Measurements from ENCODE around the gene STXBP4. TPM values are rescaled to one million over a fixed set of nuclear protein-coding genes. Genes with fewer than 3 reads are reported as not detected.
A peak's percentile ranks its signal among the peaks of the same experiment; 100 is the strongest.

Gene STXBP4
- total RNA-seq, 1 donor from 2014 or later = 9.4 TPM

DNA sequence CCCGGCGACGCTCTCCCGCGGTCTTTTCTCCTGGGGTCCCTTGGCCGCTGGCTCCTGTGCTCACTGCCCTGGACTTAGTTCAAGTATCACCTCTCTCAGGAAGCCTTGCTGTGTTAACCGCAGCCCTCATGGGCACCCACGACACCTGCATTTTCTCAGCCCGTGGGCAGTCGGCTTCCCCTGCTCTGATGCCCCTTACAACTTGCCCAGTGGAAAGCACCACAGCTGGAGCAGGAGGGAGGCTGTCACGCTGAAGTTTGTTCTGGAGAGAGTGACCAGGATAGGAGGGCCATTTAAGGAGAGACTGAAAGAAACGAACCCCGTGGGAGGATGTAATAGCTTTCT lies 395 bp downstream of the STXBP4 start:
- Histone ChIP-seq H3K4me3 (ENCODE audit: low read length in 3 of 3) (peak overlapping the region; percentile 93 to 98 (median 96)), H3K9me3 (ENCODE audit: control insufficient read depth in 3 of 3, low read length in 3 of 3) (no peaks in the 10 kb centered on the region), H3K27ac (ENCODE audit: low read depth, low read length) (peak overlapping the region; percentile 86), H3K4me1 (ENCODE audit: control insufficient read depth in 3 of 3, insufficient read depth in 3 of 3, low read length in 3 of 3) (peaks cover 11 to 23% (median 11%) of the 10 kb centered on the region in 3 donors), H3K27me3 (ENCODE audit: control insufficient read depth in 3 of 3, insufficient read depth in 3 of 3, low read length in 3 of 3) (no peaks in the 10 kb centered on the region), H3K36me3 (ENCODE audit: control insufficient read depth in 3 of 3, insufficient read depth in 3 of 3, low read length in 3 of 3) (peaks cover 0 to 5% (median 4%) of the 10 kb centered on the region in 3 donors), H3K9ac (ENCODE audit: low read depth in 1 of 3, low read length in 3 of 3) (peak overlapping the region; percentile 93 to 94 (median 93))

DNA sequence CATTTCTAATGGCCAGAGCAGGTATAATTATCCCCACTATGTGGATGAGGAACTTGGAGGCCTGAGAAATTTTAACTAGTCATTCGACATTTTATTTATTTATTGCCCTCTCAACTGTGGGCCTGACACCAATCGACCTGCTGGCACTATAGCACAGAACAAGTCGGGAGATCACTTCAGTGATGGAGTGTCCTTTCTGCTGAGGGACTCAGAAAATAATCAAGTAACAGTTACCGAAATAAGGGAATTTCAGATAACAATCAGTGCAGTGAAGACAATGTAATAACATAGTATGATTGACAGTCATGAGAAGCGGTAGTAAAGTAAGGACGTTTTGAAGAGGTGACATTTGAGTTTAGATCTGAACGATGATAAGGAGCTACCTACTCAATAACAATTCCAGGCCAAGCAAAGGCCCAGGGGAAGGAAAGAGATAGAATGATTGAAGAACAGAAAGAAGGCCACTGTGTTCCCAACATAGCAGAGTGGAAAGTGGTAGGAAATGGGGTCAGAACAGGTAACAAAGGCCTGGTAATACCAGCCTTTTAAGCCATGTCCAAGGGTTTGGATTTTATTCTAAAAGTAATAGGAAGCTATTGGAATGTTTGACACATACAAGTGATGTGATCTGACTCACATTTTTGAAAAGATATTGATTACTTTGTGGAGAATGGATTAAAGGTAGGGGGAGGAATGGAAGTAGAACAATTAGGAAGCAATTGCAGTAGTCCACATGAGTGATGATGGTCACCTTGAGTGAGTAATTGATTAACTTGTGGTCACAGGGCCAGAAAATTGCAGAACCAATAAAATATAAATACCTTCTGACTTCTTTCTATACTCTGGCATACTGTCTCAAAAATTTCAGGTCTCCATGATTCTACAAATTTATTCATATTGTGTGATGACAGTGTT lies 1.4 kb downstream of the STXBP4 start:
- Histone ChIP-seq H3K36me3 (ENCODE audit: control insufficient read depth in 3 of 3, insufficient read depth in 3 of 3, low read length in 3 of 3) (peaks cover 0 to under 1% (median 0%) of the 10 kb centered on the region in 3 donors), H3K27me3 (ENCODE audit: control insufficient read depth in 3 of 3, insufficient read depth in 3 of 3, low read length in 3 of 3) (no peaks in the 10 kb centered on the region), H3K9ac (ENCODE audit: low read depth in 1 of 3, low read length in 3 of 3) (peak overlapping the region; percentile 93 to 94 (median 93)), H3K4me3 (ENCODE audit: low read length in 3 of 3) (peak overlapping the region; percentile 93 to 98 (median 96)), H3K4me1 (ENCODE audit: control insufficient read depth in 3 of 3, insufficient read depth in 3 of 3, low read length in 3 of 3) (peaks cover 11 to 23% (median 11%) of the 10 kb centered on the region in 3 donors), H3K27ac (ENCODE audit: low read depth, low read length) (peak overlapping the region; percentile 86), H3K9me3 (ENCODE audit: control insufficient read depth in 3 of 3, low read length in 3 of 3) (no peaks in the 10 kb centered on the region)

DNA sequence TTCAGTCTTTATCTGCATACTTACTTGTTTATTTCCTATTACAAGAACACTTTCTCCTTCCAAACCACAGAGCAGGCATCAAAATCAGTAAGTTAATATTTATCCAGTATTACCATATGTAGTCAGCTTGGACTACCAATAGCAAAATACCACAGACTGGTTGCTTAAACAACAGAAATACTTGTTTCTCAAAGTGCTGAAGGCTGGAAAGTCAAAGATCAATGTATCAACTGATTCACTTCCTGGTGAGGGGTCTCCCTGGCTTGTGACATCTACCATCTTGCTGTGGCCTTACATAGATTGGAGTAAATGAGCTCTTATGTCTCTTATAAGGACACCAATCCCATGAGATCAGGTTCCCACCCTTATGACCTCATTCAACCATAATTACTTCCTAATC lies 2.6 kb downstream of the STXBP4 start:
- H3K4me1 ChIP-seq (ENCODE audit: control insufficient read depth in 3 of 3, insufficient read depth in 3 of 3, low read length in 3 of 3) = peaks cover 11 to 23% (median 11%) of the 10 kb centered on the region in 3 donors
- H3K27me3 ChIP-seq (ENCODE audit: control insufficient read depth in 3 of 3, insufficient read depth in 3 of 3, low read length in 3 of 3) = no peaks in the 10 kb centered on the region
- H3K9me3 ChIP-seq (ENCODE audit: control insufficient read depth in 3 of 3, low read length in 3 of 3) = no peaks in the 10 kb centered on the region
- H3K36me3 ChIP-seq (ENCODE audit: control insufficient read depth in 3 of 3, insufficient read depth in 3 of 3, low read length in 3 of 3) = no peaks in the 10 kb centered on the region
- H3K9ac ChIP-seq (ENCODE audit: low read depth in 1 of 3, low read length in 3 of 3) = no peak overlapping the region
- no peak overlapping the region for H3K4me3 ChIP-seq (ENCODE audit: low read length in 3 of 3)
- no peak overlapping the region for H3K27ac ChIP-seq (ENCODE audit: low read depth, low read length)

DNA sequence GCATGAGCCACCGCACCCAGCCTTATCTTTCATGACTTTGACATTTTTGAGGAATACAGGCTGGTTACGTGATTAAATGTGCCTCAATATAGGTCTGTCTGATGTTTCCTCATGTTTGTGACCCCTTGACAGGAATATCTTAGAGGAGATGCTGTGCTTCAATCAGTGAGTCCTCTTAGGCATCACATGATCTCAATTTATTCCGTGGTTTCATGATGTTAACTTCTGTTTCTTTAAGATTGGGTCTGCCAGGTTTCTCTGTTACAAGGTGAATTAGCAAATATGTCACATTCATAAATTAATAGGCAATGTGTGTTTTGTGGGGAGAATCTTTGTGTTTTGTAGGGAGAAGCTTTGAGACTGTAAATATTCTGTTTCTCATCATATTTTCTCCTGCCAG lies 3.3 kb downstream of the STXBP4 start:
- no peak overlapping the region for H3K27ac ChIP-seq (ENCODE audit: low read depth, low read length)
- H3K9ac ChIP-seq (ENCODE audit: low read depth in 1 of 3, low read length in 3 of 3) = no peak overlapping the region
- H3K9me3 ChIP-seq (ENCODE audit: control insufficient read depth in 3 of 3, low read length in 3 of 3) = no peaks in the 10 kb centered on the region
- H3K4me1 ChIP-seq (ENCODE audit: control insufficient read depth in 3 of 3, insufficient read depth in 3 of 3, low read length in 3 of 3) = peaks cover 11 to 23% (median 11%) of the 10 kb centered on the region in 3 donors
- no peaks in the 10 kb centered on the region for H3K27me3 ChIP-seq (ENCODE audit: control insufficient read depth in 3 of 3, insufficient read depth in 3 of 3, low read length in 3 of 3)
- H3K4me3 ChIP-seq (ENCODE audit: low read length in 3 of 3) = no peak overlapping the region
- H3K36me3 ChIP-seq (ENCODE audit: control insufficient read depth in 3 of 3, insufficient read depth in 3 of 3, low read length in 3 of 3) = no peaks in the 10 kb centered on the region

DNA sequence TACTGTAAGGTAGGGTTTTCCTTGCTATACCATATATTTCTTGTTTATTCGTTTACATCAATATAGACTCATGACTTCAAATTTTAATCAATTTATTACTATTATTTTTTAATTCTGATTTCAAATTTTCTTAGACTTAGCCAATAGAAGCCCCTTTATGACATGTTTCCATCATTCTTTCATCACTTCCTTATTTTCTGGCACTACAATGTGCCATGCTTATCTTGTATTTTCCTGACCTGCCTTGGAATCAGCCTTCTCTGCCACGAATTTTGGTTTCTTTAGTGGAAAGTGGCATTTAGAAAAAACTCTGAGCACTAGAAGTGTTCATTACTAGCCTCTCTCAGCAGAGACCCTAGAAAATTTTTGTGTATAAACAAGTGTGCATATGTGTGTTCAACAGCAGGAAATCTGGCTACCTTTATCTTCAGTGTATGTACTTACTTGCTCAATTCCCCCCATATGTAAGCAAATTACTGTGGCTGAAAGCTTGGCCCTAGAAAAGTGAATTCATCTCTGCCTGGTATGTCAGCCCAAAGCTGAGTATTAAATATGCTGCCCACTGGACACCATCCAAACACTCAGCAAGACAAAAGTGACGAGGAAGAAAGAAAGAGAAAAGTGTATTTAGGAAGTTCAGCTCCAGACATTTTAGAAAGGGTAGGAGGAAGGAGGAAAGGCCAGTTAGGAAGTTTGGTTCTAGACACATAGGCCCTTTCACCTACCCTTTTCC lies 4.0 kb downstream of the STXBP4 start:
- Histone ChIP-seq H3K4me1 (ENCODE audit: control insufficient read depth in 3 of 3, insufficient read depth in 3 of 3, low read length in 3 of 3) (peaks cover 9 to 19% (median 10%) of the 10 kb centered on the region in 3 donors), H3K9ac (ENCODE audit: low read depth in 1 of 3, low read length in 3 of 3) (no peak overlapping the region), H3K27me3 (ENCODE audit: control insufficient read depth in 3 of 3, insufficient read depth in 3 of 3, low read length in 3 of 3) (no peaks in the 10 kb centered on the region), H3K9me3 (ENCODE audit: control insufficient read depth in 3 of 3, low read length in 3 of 3) (no peaks in the 10 kb centered on the region), H3K27ac (ENCODE audit: low read depth, low read length) (no peak overlapping the region), H3K36me3 (ENCODE audit: control insufficient read depth in 3 of 3, insufficient read depth in 3 of 3, low read length in 3 of 3) (no peaks in the 10 kb centered on the region), H3K4me3 (ENCODE audit: low read length in 3 of 3) (no peak overlapping the region)

DNA sequence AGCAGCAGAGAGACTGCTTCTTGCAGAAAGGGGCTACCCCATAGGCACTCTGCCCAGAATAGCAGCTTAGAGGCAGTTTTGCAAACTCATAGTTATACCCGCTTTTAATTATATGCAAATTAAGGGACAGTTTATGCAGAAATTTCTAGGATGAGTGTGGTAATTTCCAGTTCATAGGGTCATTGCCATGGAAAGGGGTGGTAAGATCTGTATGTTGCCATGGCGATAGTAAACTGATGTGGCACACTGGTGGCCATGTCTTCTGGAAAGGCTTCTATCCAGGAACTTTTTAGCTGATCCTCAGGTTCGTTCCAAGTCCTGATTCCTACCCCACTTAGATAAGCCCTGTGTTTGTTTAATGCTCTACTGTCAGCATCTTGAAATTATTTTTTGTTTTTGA lies 6.2 kb downstream of the STXBP4 start:
- Histone ChIP-seq H3K4me1 (ENCODE audit: control insufficient read depth in 3 of 3, insufficient read depth in 3 of 3, low read length in 3 of 3) (peaks cover 0 to 6% (median under 1%) of the 10 kb centered on the region in 3 donors), H3K9ac (ENCODE audit: low read depth in 1 of 3, low read length in 3 of 3) (no peak overlapping the region), H3K9me3 (ENCODE audit: control insufficient read depth in 3 of 3, low read length in 3 of 3) (no peaks in the 10 kb centered on the region), H3K36me3 (ENCODE audit: control insufficient read depth in 3 of 3, insufficient read depth in 3 of 3, low read length in 3 of 3) (no peaks in the 10 kb centered on the region), H3K27ac (ENCODE audit: low read depth, low read length) (no peak overlapping the region), H3K4me3 (ENCODE audit: low read length in 3 of 3) (no peak overlapping the region), H3K27me3 (ENCODE audit: control insufficient read depth in 3 of 3, insufficient read depth in 3 of 3, low read length in 3 of 3) (no peaks in the 10 kb centered on the region)

DNA sequence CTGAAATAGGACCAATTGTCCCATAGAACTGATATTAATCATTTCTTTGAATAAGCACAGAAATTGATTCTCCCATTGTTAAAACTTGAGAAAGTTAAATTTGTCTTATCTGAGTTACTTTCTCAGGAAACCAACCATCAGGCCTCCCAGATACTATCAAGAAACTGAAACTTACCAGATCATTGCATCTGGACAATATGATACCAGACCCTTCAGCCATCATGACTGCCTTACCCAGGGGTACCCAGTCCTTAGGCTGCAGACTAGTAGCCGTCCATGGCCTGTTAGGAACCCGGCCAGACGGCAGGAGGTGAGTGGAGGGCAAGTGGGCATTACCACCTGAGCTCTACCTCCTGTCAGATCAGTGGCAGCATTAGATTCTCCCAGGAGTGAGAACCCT lies 7.8 kb downstream of the STXBP4 start:
- Histone ChIP-seq H3K27ac (ENCODE audit: low read depth, low read length) (no peak overlapping the region), H3K27me3 (ENCODE audit: control insufficient read depth in 3 of 3, insufficient read depth in 3 of 3, low read length in 3 of 3) (no peaks in the 10 kb centered on the region), H3K9ac (ENCODE audit: low read depth in 1 of 3, low read length in 3 of 3) (no peak overlapping the region), H3K4me3 (ENCODE audit: low read length in 3 of 3) (no peak overlapping the region), H3K36me3 (ENCODE audit: control insufficient read depth in 3 of 3, insufficient read depth in 3 of 3, low read length in 3 of 3) (no peaks in the 10 kb centered on the region), H3K9me3 (ENCODE audit: control insufficient read depth in 3 of 3, low read length in 3 of 3) (no peaks in the 10 kb centered on the region), H3K4me1 (ENCODE audit: control insufficient read depth in 3 of 3, insufficient read depth in 3 of 3, low read length in 3 of 3) (no peaks in the 10 kb centered on the region)

DNA sequence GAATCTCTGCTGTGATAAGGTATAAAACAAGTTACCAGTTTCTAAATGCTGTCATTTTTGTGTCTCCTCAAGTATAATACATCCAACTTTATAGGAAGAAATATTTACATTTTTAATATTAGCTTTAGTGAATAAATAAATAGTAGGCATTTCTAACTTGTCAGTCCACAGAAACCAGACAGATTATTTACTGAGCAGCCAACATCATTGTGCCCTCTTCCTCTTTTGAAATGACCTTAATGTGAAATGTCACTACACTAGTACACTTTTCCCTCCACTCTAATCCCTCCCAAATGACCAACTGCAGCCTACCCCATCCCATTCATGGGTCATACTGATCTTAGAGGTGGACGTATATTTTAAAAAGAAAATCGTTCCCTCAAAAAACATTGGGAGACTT lies 9.2 kb downstream of the STXBP4 start:
- H3K27me3 ChIP-seq (ENCODE audit: control insufficient read depth in 3 of 3, insufficient read depth in 3 of 3, low read length in 3 of 3) = no peaks in the 10 kb centered on the region
- H3K9ac ChIP-seq (ENCODE audit: low read depth in 1 of 3, low read length in 3 of 3) = no peak overlapping the region
- no peaks in the 10 kb centered on the region for H3K9me3 ChIP-seq (ENCODE audit: control insufficient read depth in 3 of 3, low read length in 3 of 3)
- H3K27ac ChIP-seq (ENCODE audit: low read depth, low read length) = no peak overlapping the region
- H3K36me3 ChIP-seq (ENCODE audit: control insufficient read depth in 3 of 3, insufficient read depth in 3 of 3, low read length in 3 of 3) = no peaks in the 10 kb centered on the region
- H3K4me3 ChIP-seq (ENCODE audit: low read length in 3 of 3) = no peak overlapping the region
- no peaks in the 10 kb centered on the region for H3K4me1 ChIP-seq (ENCODE audit: control insufficient read depth in 3 of 3, insufficient read depth in 3 of 3, low read length in 3 of 3)

DNA sequence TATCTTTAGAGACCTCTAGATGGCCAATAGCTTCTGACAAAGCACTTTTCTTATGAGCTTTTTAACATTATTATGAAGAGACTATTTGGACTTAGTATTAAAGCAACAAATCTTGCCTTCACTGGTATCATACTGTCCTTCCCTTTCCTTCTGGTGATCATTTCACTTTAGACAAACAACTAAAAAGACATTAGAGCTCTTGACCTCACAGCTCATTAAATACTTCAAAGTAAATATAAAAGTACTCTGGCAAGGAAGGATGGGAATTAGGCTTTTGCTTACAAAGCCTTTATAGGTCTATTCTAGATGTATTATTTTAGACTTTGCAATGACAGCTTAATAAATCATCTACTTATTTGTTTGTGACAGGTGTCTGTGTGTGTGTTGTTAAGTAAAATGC lies 11.1 kb downstream of the STXBP4 start:
- Histone ChIP-seq H3K4me3 (ENCODE audit: low read length in 3 of 3) (no peak overlapping the region), H3K9ac (ENCODE audit: low read depth in 1 of 3, low read length in 3 of 3) (no peak overlapping the region), H3K27ac (ENCODE audit: low read depth, low read length) (no peak overlapping the region), H3K9me3 (ENCODE audit: control insufficient read depth in 3 of 3, low read length in 3 of 3) (no peaks in the 10 kb centered on the region), H3K27me3 (ENCODE audit: control insufficient read depth in 3 of 3, insufficient read depth in 3 of 3, low read length in 3 of 3) (no peaks in the 10 kb centered on the region), H3K4me1 (ENCODE audit: control insufficient read depth in 3 of 3, insufficient read depth in 3 of 3, low read length in 3 of 3) (no peaks in the 10 kb centered on the region), H3K36me3 (ENCODE audit: control insufficient read depth in 3 of 3, insufficient read depth in 3 of 3, low read length in 3 of 3) (no peaks in the 10 kb centered on the region)

DNA sequence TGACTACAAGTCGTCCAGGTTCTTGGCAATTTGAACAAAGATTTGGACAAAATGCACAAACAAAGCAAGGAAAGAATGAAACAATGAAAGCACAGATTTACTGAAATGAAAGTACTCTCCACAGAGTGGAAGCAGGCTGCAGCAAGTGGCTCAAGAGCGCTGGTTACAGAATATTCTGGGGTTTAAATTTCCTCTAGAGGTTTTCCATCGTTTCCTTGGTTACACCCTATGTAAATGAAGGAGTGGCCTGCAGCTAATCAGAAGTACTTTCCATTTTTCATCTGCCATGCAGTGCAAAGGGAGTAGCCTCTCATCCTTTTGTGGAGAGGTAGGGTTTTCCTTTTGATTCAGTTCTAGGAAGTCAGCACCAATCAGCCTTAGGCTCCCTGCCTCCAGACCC lies 11.8 kb downstream of the STXBP4 start:
- Histone ChIP-seq H3K27ac (ENCODE audit: low read depth, low read length) (no peak overlapping the region), H3K27me3 (ENCODE audit: control insufficient read depth in 3 of 3, insufficient read depth in 3 of 3, low read length in 3 of 3) (no peaks in the 10 kb centered on the region), H3K36me3 (ENCODE audit: control insufficient read depth in 3 of 3, insufficient read depth in 3 of 3, low read length in 3 of 3) (no peaks in the 10 kb centered on the region), H3K4me1 (ENCODE audit: control insufficient read depth in 3 of 3, insufficient read depth in 3 of 3, low read length in 3 of 3) (no peaks in the 10 kb centered on the region), H3K9ac (ENCODE audit: low read depth in 1 of 3, low read length in 3 of 3) (no peak overlapping the region), H3K4me3 (ENCODE audit: low read length in 3 of 3) (no peak overlapping the region), H3K9me3 (ENCODE audit: control insufficient read depth in 3 of 3, low read length in 3 of 3) (no peaks in the 10 kb centered on the region)

Data from skeletal muscle tissue (tissue), 4 donors.